K562 (cell line): Measurements from ENCODE around the gene PSMB10. TPM values are rescaled to one million over a fixed set of nuclear protein-coding genes. Genes with fewer than 3 reads are reported as not detected.

Experiments used
- ATAC-seq: fragments of 200-7000 bp; cut with Tn5 transposase; 3 replicates; pipeline ENCODE4 v1.9.1; 2020; ENCODE audit warnings: moderate library complexity
- BruUV-seq: library from RNA; stranded (reverse); fragments of 400-500 nt; replicated peaks from 2 replicates; lab custom pipeline; 2021; lab: Mats Ljungman, UMichigan
- CTCF ChIA-PET: fragments of 300-600 bp; formaldehyde crosslinking; extraction: SDS; loops from one replicate; lab custom pipeline; 2021; ENCODE audit warnings: low intra/inter-chr PET ratio; lab: Yijun Ruan, JAX
- POLR2A ChIA-PET: fragments of 300-600, 350-650 bp; sonication (Branson Sonifier 250); formaldehyde crosslinking; extraction: SDS; loops from one replicate; lab custom pipeline; 2021; ENCODE audit warnings: antibody characterized with exemption, inconsistent platforms; lab: Yijun Ruan, JAX
- DNase-seq, 4 experiments: peaks; one replicate each; pipeline versions ENCODE4 v3.0.0 to v3.0.0-alpha.2; 2011 to 2018; ENCODE audit warnings: low spot score in 3 of 4, mixed read lengths in 3 of 4; ENCODE audit errors: extremely low read depth in 1 of 4
- FAIRE-seq: peaks from 2 replicates; lab custom pipeline; 2011; peaks lifted over from hg19 to GRCh38; lab: Jason Lieb, UNC
- H2AFZ ChIP-seq: 2 replicates; pipeline ENCODE4 v1.6.0; 2011; ENCODE audit warnings: low read depth, low read length, control low read depth, inconsistent platforms
- H3K27ac ChIP-seq: fragments of 200-600 bp; 3 replicates; pipeline ENCODE4 v1.8.0; 2011; ENCODE audit warnings: low read depth, mild to moderate bottlenecking, control low read depth, inconsistent platforms, low read length, moderate library complexity, mixed read lengths; ENCODE audit errors: extremely low read depth
- H3K27me3 ChIP-seq, 2 experiments: fragments of 300-600 bp in 1 of 2; 2 replicates in 1 of 2; 3 replicates in 1 of 2; pipeline versions ENCODE4 v1.6.0 to v1.8.0; 2011; ENCODE audit warnings: inconsistent platforms in 2 of 2, low read length in 2 of 2, mild to moderate bottlenecking in 1 of 2, mixed read lengths in 1 of 2, moderate library complexity in 1 of 2; ENCODE audit not compliant: control insufficient read depth in 2 of 2, insufficient read depth in 2 of 2
- H3K36me3 ChIP-seq: fragments of 300-600 bp; 3 replicates; pipeline ENCODE4 v1.8.0; 2011; ENCODE audit warnings: mild to moderate bottlenecking, low read length, inconsistent platforms; ENCODE audit not compliant: control insufficient read depth, insufficient read depth
- H3K4me1 ChIP-seq, 2 experiments: fragments of 200-600 bp in 1 of 2; replicated peaks in 1 of 2; 2 replicates in 1 of 2; 3 replicates in 1 of 2; pipeline versions ENCODE4 v1.5.1 to v1.8.0; 2011; ENCODE audit warnings: inconsistent platforms in 2 of 2, low read length in 2 of 2, mild to moderate bottlenecking in 1 of 2, mixed read lengths in 1 of 2, moderate library complexity in 1 of 2; ENCODE audit not compliant: control insufficient read depth in 2 of 2, insufficient read depth in 2 of 2
- H3K4me2 ChIP-seq: 2 replicates; pipeline ENCODE4 v1.6.1; 2011; ENCODE audit warnings: low read length, control low read depth, inconsistent platforms, mixed read lengths; ENCODE audit not compliant: insufficient read depth
- H3K4me3 ChIP-seq: fragments of 200-600 bp; sonication (generic), shearing (Covaris generic); 2 replicates; pipeline ENCODE4 v1.5.1; 2016; ENCODE audit warnings: control low read depth, inconsistent platforms
- H3K79me2 ChIP-seq: fragments of 200-600 bp; 3 replicates; pipeline ENCODE4 v1.8.0; 2011; ENCODE audit warnings: low read length, inconsistent platforms; ENCODE audit not compliant: control insufficient read depth, insufficient read depth
- H3K9ac ChIP-seq, 2 experiments: 2 replicates each; pipeline versions ENCODE4 v1.6.0 to v1.6.1; 2011; ENCODE audit warnings: low read depth in 2 of 2, low read length in 2 of 2, control low read depth in 1 of 2, inconsistent platforms in 1 of 2, mild to moderate bottlenecking in 1 of 2, mixed read lengths in 1 of 2; ENCODE audit not compliant: insufficient read depth in 1 of 2
- H3K9me1 ChIP-seq: one replicate; pipeline ENCODE4 v1.6.0; 2011; ENCODE audit warnings: inconsistent platforms, mild to moderate bottlenecking, low read length, moderate library complexity; ENCODE audit not compliant: control insufficient read depth, insufficient read depth
- H3K9me3 ChIP-seq: replicated peaks from 2 replicates; pipeline ENCODE4 v1.5.1; 2011; ENCODE audit warnings: low read depth, low read length, inconsistent platforms; ENCODE audit not compliant: control insufficient read depth, insufficient read depth
- H4K20me1 ChIP-seq: replicated peaks from 2 replicates; pipeline ENCODE4 v1.6.1; 2011; ENCODE audit warnings: low read length, inconsistent platforms, mixed read lengths; ENCODE audit not compliant: control insufficient read depth, insufficient read depth
- BRD4 ChIP-seq: fragments of 200-600 bp; sonication (generic); IDR thresholded peaks from 2 replicates; pipeline ENCODE4 v1.6.1; 2017; ENCODE audit warnings: inconsistent platforms
- ESRRB ChIP-seq: fragments of 250-450 bp; sonication (Bioruptor Pico); IDR thresholded peaks from 2 replicates; pipeline ENCODE4 v1.5.0; 2020; ENCODE audit warnings: mild to moderate bottlenecking, moderate library complexity, borderline replicate concordance
- ETV1 ChIP-seq: fragments of 450-650 bp; conservative IDR thresholded peaks from 2 replicates; pipeline ENCODE4 v1.6.1; 2016; ENCODE audit warnings: missing genetic modification characterization, control low read depth, low read depth, missing compliant biosample characterization
- NR1H2 ChIP-seq: sonication (generic); formaldehyde crosslinking; IDR thresholded peaks from 2 replicates; pipeline ENCODE4 v1.4.0; 2020; ENCODE audit warnings: mild to moderate bottlenecking, missing genetic modification reagents
- RB1 ChIP-seq: fragments of 450-650 bp; IDR thresholded peaks from 2 replicates; pipeline ENCODE4 v1.6.1; 2017; ENCODE audit warnings: low read depth, mild to moderate bottlenecking
- ZNF175 ChIP-seq: fragments of 200-800 bp; sonication (Bioruptor generic); IDR thresholded peaks from 2 replicates; pipeline ENCODE4 v1.6.1; 2016; ENCODE audit warnings: low read depth, mild to moderate bottlenecking, missing genetic modification characterization, missing compliant biosample characterization
- ZNF24 ChIP-seq: fragments of 450-650 bp; IDR thresholded peaks from 2 replicates; pipeline ENCODE4 v1.6.1; 2016
- WGBS: fragments of 100-300 bp; shearing (Covaris generic); methylation state at CpG from one replicate; pipeline ENCODE4 v1.1.6; 2016; ENCODE audit warnings: low coverage, mixed read lengths; ENCODE audit not compliant: insufficient coverage; ENCODE audit errors: missing lambda C conversion rate; 5-methylcytosine and 5-hydroxymethylcytosine counted together
- in situ Hi-C: fragments of 300-500 bp; cut with MboI; formaldehyde crosslinking; loops from 4 replicates; pipeline ENCODE4 v1.15.0; 2018; ENCODE audit warnings: inconsistent platforms, mixed read lengths
- intact Hi-C: fragments of 100-400 bp; cut with micrococcal nuclease; formaldehyde crosslinking; loops from 2 replicates; pipeline ENCODE4 v1.14.2; 2022
- polyA plus RNA-seq, 8 experiments: library from polyadenylated mRNA; depleted of rRNA in 4 of 8; stranded (reverse) in 5 of 8; unstranded in 3 of 8; fragments of >200 nt; fragmentation: Nextera tagmentation in 2 of 8; fragmentation: Illumina TruSeq in 1 of 8; extraction: Ambion mirVana in 2 of 8; extraction: Trizol in 1 of 8; gene quantifications; 2 replicates each; pipeline versions ENCODE4 v1.2.1 to v1.2.3, GENCODE V29; 2011 to 2014; ENCODE audit warnings: inconsistent platforms in 1 of 8, missing spikeins in 1 of 8
- total RNA-seq, 7 experiments: library from RNA; depleted of rRNA in 6 of 7; stranded (reverse); fragments of >200 nt in 6 of 7; fragmentation: Illumina TruSeq in 2 of 7; extraction: Trizol in 2 of 7; gene quantifications; 2 replicates each; pipeline versions ENCODE4 v1.2.1 to v1.2.3, GENCODE V29; 2011 to 2021; ENCODE audit warnings: low replicate concordance in 1 of 7
- TF ChIP-seq, protein P1 (sequence below), 2 experiments: IDR thresholded peaks; 2 replicates each; pipeline ENCODE4 v1.6.1; 2011; ENCODE audit warnings: borderline replicate concordance in 1 of 2, control low read depth in 1 of 2, low read depth in 1 of 2, low read length in 1 of 2, mild to moderate bottlenecking in 1 of 2, mixed read lengths in 1 of 2, moderate library complexity in 1 of 2; ENCODE audit not compliant: insufficient read depth in 1 of 2, insufficient read length in 1 of 2, poor library complexity in 1 of 2, severe bottlenecking in 1 of 2; ENCODE audit errors: extremely low read depth in 1 of 2
- TF ChIP-seq, protein P2 (sequence below): fragments of 250-450 bp; sonication (Bioruptor Pico); IDR thresholded peaks from 2 replicates; pipeline ENCODE4 v1.8.0; 2021; ENCODE audit warnings: moderate library complexity, mild to moderate bottlenecking, inconsistent platforms

PSMB10 gene
- total and polyA plus RNA-seq, 9 of the 15 experiments (the other 6 are each of a cell fraction or from before 2014, with no cell fraction given): 11.7 to 105 (median 51.0) TPM

DNA sequence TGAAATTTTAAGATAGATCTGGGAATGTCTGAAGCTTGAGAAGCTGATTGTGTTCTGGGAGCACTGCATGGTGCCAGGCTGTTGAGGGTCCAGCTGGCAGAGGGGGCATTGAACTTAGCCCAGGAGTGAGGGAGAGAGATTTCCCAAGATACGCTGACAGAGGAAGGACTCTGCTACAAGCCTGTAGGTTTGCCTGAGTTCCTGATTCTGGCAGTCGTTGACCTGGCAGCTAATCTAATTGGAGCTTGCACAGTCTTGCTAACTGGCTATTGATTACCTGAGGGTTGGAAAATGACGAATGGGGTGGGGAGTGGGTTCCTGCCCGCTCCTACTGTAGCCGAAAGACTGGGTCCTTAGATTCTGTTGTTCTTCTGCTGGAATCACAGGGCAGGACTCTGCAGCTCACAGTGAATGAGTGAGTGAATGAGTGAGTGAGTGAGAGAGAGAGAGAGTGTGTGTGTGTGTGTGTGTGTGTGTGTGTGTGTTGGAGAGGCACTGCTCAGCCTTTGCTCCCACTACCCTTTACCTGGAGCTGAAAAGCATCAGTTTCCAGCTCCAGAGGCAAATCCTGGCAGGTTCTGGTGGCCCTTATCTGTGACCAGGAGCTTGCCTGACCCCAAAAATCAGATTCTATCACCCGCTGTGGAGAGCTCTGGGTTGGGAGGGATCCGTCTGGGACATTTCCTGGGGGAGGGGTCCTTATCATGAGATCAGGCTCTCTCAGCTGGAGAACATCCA is 21.7 kb downstream of the PSMB10 start:
- Histone ChIP-seq H3K79me2 (no peaks in the 10 kb centered on the region), H3K4me2 (no peak overlapping the region), H3K9ac (no peak overlapping the region; a peak in 1 of 4 replicates), H3K4me3 (no peak overlapping the region), H3K4me1 (peaks cover 5 to 16% of the 10 kb centered on the region in 2 experiments; a peak in 4 of 5 replicates), H2AFZ (no peak overlapping the region), H3K27me3 (no peaks in the 10 kb centered on the region), H3K36me3 (no peaks in the 10 kb centered on the region), H3K9me1 (peaks cover 4% of the 10 kb centered on the region), H3K27ac (no peak overlapping the region), H4K20me1 (peaks cover 14% of the 10 kb centered on the region), H3K9me3 (no peaks in the 10 kb centered on the region)
- no peak for FAIRE-seq
- in situ Hi-C loops (no loop called here), intact Hi-C loops (no loop called here)
- BruUV-seq: no TSS peak
- no peak for TF ChIP-seq BRD4
- peak; percentile 93 for TF ChIP-seq ZNF24
- TF ChIP-seq, protein P1, sequence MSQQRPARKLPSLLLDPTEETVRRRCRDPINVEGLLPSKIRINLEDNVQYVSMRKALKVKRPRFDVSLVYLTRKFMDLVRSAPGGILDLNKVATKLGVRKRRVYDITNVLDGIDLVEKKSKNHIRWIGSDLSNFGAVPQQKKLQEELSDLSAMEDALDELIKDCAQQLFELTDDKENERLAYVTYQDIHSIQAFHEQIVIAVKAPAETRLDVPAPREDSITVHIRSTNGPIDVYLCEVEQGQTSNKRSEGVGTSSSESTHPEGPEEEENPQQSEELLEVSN (IDR thresholded peaks at IDR 0.05; ENCODE audit: borderline replicate concordance in 1 of 2, extremely low read depth in 1 of 2, insufficient read depth in 1 of 2, insufficient read length in 1 of 2, low read depth in 1 of 2, low read length in 1 of 2, poor library complexity in 1 of 2, severe bottlenecking in 1 of 2): no peak
- TF ChIP-seq, protein P2, sequence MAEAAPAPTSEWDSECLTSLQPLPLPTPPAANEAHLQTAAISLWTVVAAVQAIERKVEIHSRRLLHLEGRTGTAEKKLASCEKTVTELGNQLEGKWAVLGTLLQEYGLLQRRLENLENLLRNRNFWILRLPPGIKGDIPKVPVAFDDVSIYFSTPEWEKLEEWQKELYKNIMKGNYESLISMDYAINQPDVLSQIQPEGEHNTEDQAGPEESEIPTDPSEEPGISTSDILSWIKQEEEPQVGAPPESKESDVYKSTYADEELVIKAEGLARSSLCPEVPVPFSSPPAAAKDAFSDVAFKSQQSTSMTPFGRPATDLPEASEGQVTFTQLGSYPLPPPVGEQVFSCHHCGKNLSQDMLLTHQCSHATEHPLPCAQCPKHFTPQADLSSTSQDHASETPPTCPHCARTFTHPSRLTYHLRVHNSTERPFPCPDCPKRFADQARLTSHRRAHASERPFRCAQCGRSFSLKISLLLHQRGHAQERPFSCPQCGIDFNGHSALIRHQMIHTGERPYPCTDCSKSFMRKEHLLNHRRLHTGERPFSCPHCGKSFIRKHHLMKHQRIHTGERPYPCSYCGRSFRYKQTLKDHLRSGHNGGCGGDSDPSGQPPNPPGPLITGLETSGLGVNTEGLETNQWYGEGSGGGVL (CRISPR knock-in tag): no peak
- no peak for TF ChIP-seq ETV1
- TF ChIP-seq ZNF175 (CRISPR knock-in tag): no peak
- no peak for TF ChIP-seq RB1
- TF ChIP-seq NR1H2 (CRISPR knock-in tag): no peak
- TF ChIP-seq ESRRB: no peak
- POLR2A ChIA-PET: interaction anchor here (0.6 to 1.8 kb wide), 6 partner anchors 9 to 389 kb away, joined by 3 to 6 read pairs (median 3); no protein-coding TSS in a partner anchor
- DNase-seq: no peak
- ATAC-seq: no peak
- WGBS: 38% methylated on average over 7 of the region's 7 CpGs
- CTCF ChIA-PET: no interaction called here
